Thymus (tissue), 11 donors: Measurements from ENCODE around the gene TAAR8. TPM values are rescaled to one million over a fixed set of nuclear protein-coding genes. Genes with fewer than 3 reads are reported as not detected.

Experiments
- DNase-seq, 9 donors: peaks; one replicate each; pipeline ENCODE4 v3.0.0-alpha.2; 2013; ENCODE audit warnings: low spot score in 9 of 9, low read depth in 6 of 9, missing footprints in 1 of 9
- H3K27ac ChIP-seq, 2 donors: one replicate each; pipeline ENCODE4 v1.5.1; 2013; ENCODE audit warnings: control low read depth in 1 of 2, low read depth in 1 of 2, low read length in 1 of 2, mild to moderate bottlenecking in 1 of 2, moderate library complexity in 1 of 2
- H3K27me3 ChIP-seq, 2 donors: one replicate each; pipeline ENCODE4 v1.5.1; 2013; ENCODE audit warnings: low read length in 1 of 2; ENCODE audit not compliant: control insufficient read depth in 2 of 2, insufficient read depth in 1 of 2
- H3K36me3 ChIP-seq, 2 donors: one replicate each; pipeline ENCODE4 v1.5.1; 2013; ENCODE audit warnings: low read length in 1 of 2, mild to moderate bottlenecking in 1 of 2, moderate library complexity in 1 of 2; ENCODE audit not compliant: control insufficient read depth in 2 of 2, insufficient read depth in 2 of 2
- H3K4me1 ChIP-seq, 2 donors: one replicate each; pipeline ENCODE4 v1.5.1; 2013; ENCODE audit warnings: low read length in 2 of 2; ENCODE audit not compliant: control insufficient read depth in 2 of 2, insufficient read depth in 2 of 2
- H3K4me3 ChIP-seq, 2 donors: one replicate each; pipeline ENCODE4 v1.5.1; 2013; ENCODE audit warnings: low read length in 2 of 2, control low read depth in 1 of 2, mild to moderate bottlenecking in 1 of 2
- H3K9me3 ChIP-seq, 2 donors: one replicate each; pipeline ENCODE4 v1.5.1; 2013; ENCODE audit warnings: low read length in 1 of 2, mild to moderate bottlenecking in 1 of 2; ENCODE audit not compliant: control insufficient read depth in 2 of 2, insufficient read depth in 1 of 2
- WGBS: extraction: QIAGEN DNeasy Blood & Tissue Kit; methylation state at CpG from one replicate; pipeline ENCODE4 v1.1.7; 2013; 5-methylcytosine and 5-hydroxymethylcytosine counted together
- polyA plus RNA-seq: library from polyadenylated mRNA; stranded (reverse); fragments of 200-250 nt; gene quantifications from one replicate; pipeline ENCODE4 v1.2.3, GENCODE V29; 2013
- total RNA-seq: library from RNA; stranded (reverse); fragments of 120-200 nt; gene quantifications from one replicate; pipeline ENCODE4 v1.2.4, GENCODE V29; 2013
- donor health status: healthy.

TAAR8 gene
- total and polyA plus RNA-seq, 2 donors: not detected

- H3K27ac ChIP-seq: no peak overlapping the region
- H3K36me3 ChIP-seq: no peaks in the 10 kb centered on the region
- H3K27me3 ChIP-seq: peaks cover 0 to 3% of the 10 kb centered on the region in 2 donors
- no peaks in the 10 kb centered on the region for H3K4me1 ChIP-seq
- no peak for DNase-seq
- WGBS: 95% methylated on average over 1 of the region's 1 CpG
- H3K9me3 ChIP-seq: no peaks in the 10 kb centered on the region
- H3K4me3 ChIP-seq: no peak overlapping the region
Measured at GRCh38 chr6:132567566-132567965, 15.1 kb downstream of the TAAR8 start.

GRCh38 chr6:132568611-132569010, 16.1 kb downstream of the TAAR8 start:
- H3K27ac ChIP-seq: no peak overlapping the region
- WGBS: 78% methylated on average over 6 of the region's 6 CpGs
- H3K4me3 ChIP-seq: no peak overlapping the region
- H3K4me1 ChIP-seq: no peaks in the 10 kb centered on the region
- peaks cover 0 to 3% of the 10 kb centered on the region in 2 donors for H3K27me3 ChIP-seq
- H3K36me3 ChIP-seq: no peaks in the 10 kb centered on the region
- H3K9me3 ChIP-seq: no peaks in the 10 kb centered on the region
- DNase-seq: no peak

- Histone ChIP-seq H3K4me3 (no peak overlapping the region), H3K4me1 (no peaks in the 10 kb centered on the region), H3K27me3 (peaks cover 0 to 3% of the 10 kb centered on the region in 2 donors), H3K27ac (no peak overlapping the region), H3K36me3 (no peaks in the 10 kb centered on the region), H3K9me3 (no peaks in the 10 kb centered on the region)
- 91% methylated on average over 4 of the region's 4 CpGs for WGBS
- DNase-seq: no peak
Measured at GRCh38 chr6:132569170-132569569, 16.7 kb downstream of the TAAR8 start.

- Histone ChIP-seq H3K4me3 (no peak within 1 kb of the TSS), H3K4me1 (no peaks in the 10 kb centered on the region), H3K27me3 (peaks cover 0 to 3% of the 10 kb centered on the region in 2 donors), H3K36me3 (no peaks in the 10 kb centered on the region), H3K27ac (no peak within 1 kb of the TSS), H3K9me3 (no peaks in the 10 kb centered on the region)
- 94% methylated on average over 15 of the region's 15 CpGs for WGBS
- no peak for DNase-seq
Measured at GRCh38 chr6:132570221-132570777, 17.8 kb downstream of the TAAR8 start, which contains the start of gene TAAR6. Gene TAAR6, plus strand, starts transcription at chr6:132570322. Its CDS starts 0 bp downstream, at chr6:132570322.

- H3K36me3 ChIP-seq: no peaks in the 10 kb centered on the region
- H3K4me1 ChIP-seq: no peaks in the 10 kb centered on the region
- H3K27ac ChIP-seq: no peak overlapping the region
- DNase-seq: no peak
- H3K9me3 ChIP-seq: no peaks in the 10 kb centered on the region
- H3K4me3 ChIP-seq: no peak overlapping the region
- H3K27me3 ChIP-seq: peaks cover 0 to 3% of the 10 kb centered on the region in 2 donors
Measured at GRCh38 chr6:132571774-132572173, 19.3 kb downstream of the TAAR8 start.

- H3K36me3 ChIP-seq: no peaks in the 10 kb centered on the region
- no peak for DNase-seq
Measured at GRCh38 chr6:132584698-132585097, 32.2 kb downstream of the TAAR8 start.

GRCh38 chr6:132587424-132587823, 35.0 kb downstream of the TAAR8 start:
- no peak overlapping the region for H3K27ac ChIP-seq
- WGBS: 69% methylated on average over 2 of the region's 2 CpGs
- no peak overlapping the region for H3K4me3 ChIP-seq
- H3K27me3 ChIP-seq: no peaks in the 10 kb centered on the region
- no peaks in the 10 kb centered on the region for H3K4me1 ChIP-seq
- H3K9me3 ChIP-seq: no peaks in the 10 kb centered on the region
- no peak for DNase-seq
- H3K36me3 ChIP-seq: no peaks in the 10 kb centered on the region

More at GRCh38 chr6:132584698-132585097, 32.2 kb downstream of the TAAR8 start:
- no peaks in the 10 kb centered on the region for H3K9me3 ChIP-seq
- 92% methylated on average over 1 of the region's 1 CpG for WGBS
- H3K4me3 ChIP-seq: no peak overlapping the region
- H3K27ac ChIP-seq: no peak overlapping the region
- H3K4me1 ChIP-seq: no peaks in the 10 kb centered on the region
- H3K27me3 ChIP-seq: no peaks in the 10 kb centered on the region

- H3K4me1 ChIP-seq: no peaks in the 10 kb centered on the region
- no peak within 1 kb of the TSS for H3K27ac ChIP-seq
- no peaks in the 10 kb centered on the region for H3K27me3 ChIP-seq
- no peaks in the 10 kb centered on the region for H3K36me3 ChIP-seq
- H3K9me3 ChIP-seq: no peaks in the 10 kb centered on the region
- DNase-seq: no peak
- no peak within 1 kb of the TSS for H3K4me3 ChIP-seq
- 89% methylated on average over 5 of the region's 5 CpGs for WGBS
Measured at GRCh38 chr6:132589454-132589853, 37.0 kb downstream of the TAAR8 start, which contains the start of gene TAAR5. Gene TAAR5, minus strand, starts transcription at chr6:132589741. Its CDS starts 55 bp downstream, at chr6:132589686.

GRCh38 chr6:132590362-132590761, 37.9 kb downstream of the TAAR8 start:
- no peak for DNase-seq
- Histone ChIP-seq H3K4me1 (no peaks in the 10 kb centered on the region), H3K4me3 (no peak overlapping the region), H3K9me3 (no peaks in the 10 kb centered on the region), H3K27me3 (no peaks in the 10 kb centered on the region), H3K36me3 (no peaks in the 10 kb centered on the region), H3K27ac (no peak overlapping the region)
- WGBS: 93% methylated on average over 1 of the region's 1 CpG
